ENCODE data around the gene PTGS1. TPM values are rescaled to one million over a fixed set of nuclear protein-coding genes. Genes with fewer than 3 reads are reported as not detected.
A peak's percentile ranks its signal among the peaks of the same experiment; 100 is the strongest.

Gene PTGS1
- total RNA-seq, 2 experiments from 2014 or later = 0.47 to 0.62 TPM

GRCh38 chr9:122338536-122338935 is 32.3 kb upstream of the PTGS1 start:
- no peak overlapping the region for H3K4me3 Mint-ChIP-seq
- no peaks in the 10 kb centered on the region for H3K9me3 Mint-ChIP-seq
- DNase-seq = no peak
- no peaks in the 10 kb centered on the region for H3K36me3 Mint-ChIP-seq
- H3K27me3 Mint-ChIP-seq = peaks cover 3% of the 10 kb centered on the region
- no peak overlapping the region for H3K27ac Mint-ChIP-seq
- no peaks in the 10 kb centered on the region for H3K4me1 Mint-ChIP-seq

- H3K27me3 Mint-ChIP-seq = peaks cover 3% of the 10 kb centered on the region
- no peak for DNase-seq
- H3K36me3 Mint-ChIP-seq = no peaks in the 10 kb centered on the region
- H3K27ac Mint-ChIP-seq = no peak overlapping the region
- no peak overlapping the region for H3K4me3 Mint-ChIP-seq
- no peaks in the 10 kb centered on the region for H3K9me3 Mint-ChIP-seq
- no peaks in the 10 kb centered on the region for H3K4me1 Mint-ChIP-seq
Measured at GRCh38 chr9:122338994-122339393, 31.8 kb upstream of the PTGS1 start.

GRCh38 chr9:122339579-122339978 is 31.2 kb upstream of the PTGS1 start:
- no peak for DNase-seq
- Mint-ChIP-seq H3K4me3 (no peak overlapping the region), H3K36me3 (no peaks in the 10 kb centered on the region)

GRCh38 chr9:122340161-122340560 is 30.7 kb upstream of the PTGS1 start:
- H3K27me3 Mint-ChIP-seq = peaks cover 3% of the 10 kb centered on the region
- H3K4me3 Mint-ChIP-seq = no peak overlapping the region
- H3K27ac Mint-ChIP-seq = no peak overlapping the region
- no peak for DNase-seq
- no peaks in the 10 kb centered on the region for H3K36me3 Mint-ChIP-seq
- no peaks in the 10 kb centered on the region for H3K4me1 Mint-ChIP-seq
- H3K9me3 Mint-ChIP-seq = no peaks in the 10 kb centered on the region

More at GRCh38 chr9:122339579-122339978, 31.2 kb upstream of the PTGS1 start:
- Mint-ChIP-seq H3K27ac (no peak overlapping the region), H3K27me3 (peaks cover 3% of the 10 kb centered on the region), H3K9me3 (no peaks in the 10 kb centered on the region), H3K4me1 (no peaks in the 10 kb centered on the region)

- Mint-ChIP-seq H3K27ac (no peak overlapping the region), H3K9me3 (no peaks in the 10 kb centered on the region), H3K4me3 (no peak overlapping the region), H3K36me3 (no peaks in the 10 kb centered on the region), H3K4me1 (peaks cover 4% of the 10 kb centered on the region), H3K27me3 (peaks cover 12% of the 10 kb centered on the region)
- DNase-seq = no peak
Measured at GRCh38 chr9:122342323-122343050, 28.3 kb upstream of the PTGS1 start.

GRCh38 chr9:122346478-122347347 is 24.1 kb upstream of the PTGS1 start:
- H3K36me3 Mint-ChIP-seq = no peaks in the 10 kb centered on the region
- DNase-seq = peak; percentile 21
- peaks cover 24% of the 10 kb centered on the region for H3K4me1 Mint-ChIP-seq
- no peaks in the 10 kb centered on the region for H3K9me3 Mint-ChIP-seq
- H3K27me3 Mint-ChIP-seq = peaks cover 19% of the 10 kb centered on the region
- H3K27ac Mint-ChIP-seq = peak overlapping the region; percentile 54
- H3K4me3 Mint-ChIP-seq = peak overlapping the region; percentile 78

- peak; percentile 29 for DNase-seq
- H3K9me3 Mint-ChIP-seq = peaks cover under 1% of the 10 kb centered on the region
- peak overlapping the region; percentile 54 for H3K27ac Mint-ChIP-seq
- peaks cover 24% of the 10 kb centered on the region for H3K4me1 Mint-ChIP-seq
- peak overlapping the region; percentile 78 for H3K4me3 Mint-ChIP-seq
- peaks cover 19% of the 10 kb centered on the region for H3K27me3 Mint-ChIP-seq
- no peaks in the 10 kb centered on the region for H3K36me3 Mint-ChIP-seq
Measured at GRCh38 chr9:122347348-122348287, 23.2 kb upstream of the PTGS1 start.

GRCh38 chr9:122348288-122348777 is 22.5 kb upstream of the PTGS1 start:
- Mint-ChIP-seq H3K9me3 (peaks cover 4% of the 10 kb centered on the region), H3K4me1 (peaks cover 24% of the 10 kb centered on the region), H3K27ac (no peak overlapping the region), H3K27me3 (peaks cover 19% of the 10 kb centered on the region), H3K4me3 (no peak overlapping the region), H3K36me3 (no peaks in the 10 kb centered on the region)
- no peak for DNase-seq

GRCh38 chr9:122348791-122349190 is 22.0 kb upstream of the PTGS1 start:
- peaks cover 19% of the 10 kb centered on the region for H3K27me3 Mint-ChIP-seq
- H3K27ac Mint-ChIP-seq = no peak overlapping the region
- no peaks in the 10 kb centered on the region for H3K36me3 Mint-ChIP-seq
- H3K9me3 Mint-ChIP-seq = peaks cover 5% of the 10 kb centered on the region
- no peak overlapping the region for H3K4me3 Mint-ChIP-seq
- peaks cover 24% of the 10 kb centered on the region for H3K4me1 Mint-ChIP-seq
- no peak for DNase-seq

DNA sequence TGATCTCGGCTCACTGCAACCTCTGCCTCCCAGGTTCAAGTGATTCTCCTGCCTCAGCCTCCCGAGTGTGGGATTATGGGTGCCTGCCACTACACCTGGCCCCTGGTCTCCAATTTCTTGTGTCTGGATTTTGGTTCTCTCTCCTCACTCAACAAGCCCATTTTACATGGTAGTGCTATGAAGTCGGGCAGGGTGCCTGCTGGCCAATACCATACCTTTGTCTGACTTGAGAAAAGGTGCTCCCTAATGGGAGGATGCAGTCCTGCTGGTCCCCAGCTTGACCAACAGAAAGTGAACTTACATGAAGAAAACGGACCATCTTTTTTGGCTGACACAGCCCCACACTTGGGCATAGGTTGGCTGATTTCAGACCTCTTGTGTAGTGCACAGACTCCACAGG is 21.6 kb upstream of the PTGS1 start:
- H3K9me3 Mint-ChIP-seq = peaks cover 5% of the 10 kb centered on the region

GRCh38 chr9:122350577-122351355 is 20.1 kb upstream of the PTGS1 start:
- Mint-ChIP-seq H3K4me1 (peaks cover 24% of the 10 kb centered on the region), H3K9me3 (peaks cover 5% of the 10 kb centered on the region), H3K36me3 (no peaks in the 10 kb centered on the region), H3K4me3 (no peak overlapping the region), H3K27me3 (peaks cover 19% of the 10 kb centered on the region), H3K27ac (no peak overlapping the region)
- DNase-seq = peak; percentile 79

More for the DNA sequence above, 21.6 kb upstream of the PTGS1 start:
- Mint-ChIP-seq H3K4me1 (peaks cover 24% of the 10 kb centered on the region), H3K27me3 (peaks cover 19% of the 10 kb centered on the region), H3K4me3 (no peak overlapping the region), H3K27ac (no peak overlapping the region), H3K36me3 (no peaks in the 10 kb centered on the region)
- no peak for DNase-seq

DNA sequence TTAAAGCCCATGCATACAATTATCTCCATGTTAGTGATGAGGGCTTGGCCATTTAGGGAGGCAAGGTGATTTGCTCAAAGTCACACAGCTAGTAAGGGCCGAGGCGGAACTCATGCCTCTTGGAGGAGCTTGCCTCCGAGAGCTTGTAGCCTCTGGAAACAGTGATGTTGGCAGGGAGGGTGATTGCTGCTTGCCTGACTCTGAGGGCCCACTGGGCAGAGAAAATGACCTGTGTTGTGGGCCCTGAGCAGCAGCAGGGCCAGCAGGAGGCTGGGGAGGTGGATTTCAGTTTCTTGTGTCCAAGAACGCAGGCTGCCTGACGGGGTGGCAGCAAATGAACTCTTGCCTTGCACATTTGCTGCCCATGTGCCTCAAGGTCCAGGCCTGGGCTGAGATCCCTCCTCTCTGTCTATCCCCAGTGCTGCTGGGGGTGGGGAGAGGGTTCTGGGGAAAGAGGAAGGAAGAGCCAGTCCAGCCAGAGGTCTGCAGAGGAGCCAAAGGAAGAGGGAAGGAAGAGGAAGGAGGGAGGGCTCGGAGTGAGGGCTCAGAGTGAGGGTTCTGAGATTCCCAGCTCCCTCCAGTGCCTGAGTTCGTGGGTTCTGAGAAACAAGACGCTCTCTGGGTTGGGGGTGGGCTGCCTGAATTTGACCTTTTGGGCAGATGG is 16.2 kb upstream of the PTGS1 start:
- Mint-ChIP-seq H3K4me3 (no peak overlapping the region), H3K9me3 (peaks cover 7% of the 10 kb centered on the region), H3K27ac (no peak overlapping the region), H3K36me3 (no peaks in the 10 kb centered on the region), H3K27me3 (peaks cover 5% of the 10 kb centered on the region), H3K4me1 (peaks cover 8% of the 10 kb centered on the region)
- DNase-seq = no peak

DNA sequence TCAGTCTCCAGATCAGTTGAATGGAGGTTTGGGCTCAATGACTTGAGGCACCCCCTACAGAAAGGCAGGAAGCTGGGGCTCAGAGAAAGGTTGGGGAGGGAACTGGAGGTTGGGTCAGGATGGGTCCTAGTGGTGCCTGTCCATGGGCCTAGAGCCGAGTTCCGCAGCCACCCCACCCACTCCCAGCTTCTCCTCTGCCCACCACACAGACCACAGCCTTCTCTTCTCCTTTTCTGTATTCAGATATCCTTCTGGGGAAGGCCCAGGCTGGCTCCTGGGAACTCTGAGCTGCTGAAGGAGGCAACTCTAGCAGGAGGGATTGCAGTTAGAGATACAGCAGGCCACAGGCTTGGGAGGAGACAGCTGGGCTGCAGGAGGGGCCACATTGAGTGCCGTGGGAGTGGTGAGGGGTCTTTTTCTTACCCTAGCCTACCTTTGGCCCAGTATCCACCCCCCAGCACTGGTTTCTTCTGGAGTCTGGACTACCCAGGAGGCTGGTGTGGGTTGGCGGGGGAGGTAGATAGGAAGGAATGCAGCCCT is 15.4 kb upstream of the PTGS1 start:
- Mint-ChIP-seq H3K4me3 (no peak overlapping the region), H3K9me3 (peaks cover 7% of the 10 kb centered on the region), H3K27ac (no peak overlapping the region), H3K4me1 (peaks cover 1% of the 10 kb centered on the region), H3K36me3 (no peaks in the 10 kb centered on the region), H3K27me3 (no peaks in the 10 kb centered on the region)
- no peak for DNase-seq
